ENCODE results near the gene G6PD.
"Not testable (repeated sequence)": the region's sequence is repeated elsewhere in the genome, so short reads cannot be mapped to it uniquely, and the experiment has no call there.

Gene G6PD

GRCh38 chrX:154545673-154546274 is 872 bp downstream of the G6PD start:
- no peak for DNase-seq (ENCODE audit: low read depth in 2 of 3, low spot score in 2 of 3)

DNA sequence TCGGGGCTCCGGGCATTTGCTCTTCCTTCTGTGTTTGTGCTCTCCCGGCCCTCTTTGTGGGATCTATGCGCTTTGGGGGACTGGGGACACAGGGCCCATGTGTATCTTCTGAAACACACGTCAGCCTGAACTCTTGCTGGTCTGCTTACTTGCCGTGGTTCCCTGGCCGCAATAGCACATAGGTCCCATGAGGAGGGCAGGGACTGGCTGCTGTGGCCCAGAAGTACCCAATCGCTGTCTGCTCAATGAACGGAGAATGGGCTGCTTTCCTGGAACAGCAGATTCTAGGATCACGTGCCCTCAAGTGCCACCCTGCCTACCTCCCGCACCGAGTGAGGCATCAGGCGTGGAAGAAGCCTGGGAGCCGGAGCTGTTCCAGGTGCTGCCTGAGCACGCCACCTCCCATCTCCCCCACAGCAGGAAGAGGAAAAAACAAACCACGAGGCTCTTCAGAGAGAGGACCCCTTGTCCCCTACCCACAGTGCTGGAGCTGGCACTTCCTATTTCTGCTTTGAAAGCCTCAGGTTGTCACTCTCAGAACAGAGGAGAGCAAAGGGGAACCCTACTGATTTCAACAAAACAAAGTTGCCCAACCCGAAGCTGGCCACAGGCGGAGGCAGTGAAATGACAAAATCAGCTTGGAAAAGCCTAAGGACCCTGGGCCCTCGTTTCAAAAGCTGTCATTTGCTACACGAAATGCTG is 3.8 kb downstream of the G6PD start:
- no peak for DNase-seq (ENCODE audit: low read depth in 2 of 3, low spot score in 2 of 3)

- peak in 1 of 3 experiments; percentile 24 for DNase-seq (ENCODE audit: low read depth in 2 of 3, low spot score in 2 of 3)
Measured at GRCh38 chrX:154541896-154542722, 4.5 kb downstream of the G6PD start.

DNA sequence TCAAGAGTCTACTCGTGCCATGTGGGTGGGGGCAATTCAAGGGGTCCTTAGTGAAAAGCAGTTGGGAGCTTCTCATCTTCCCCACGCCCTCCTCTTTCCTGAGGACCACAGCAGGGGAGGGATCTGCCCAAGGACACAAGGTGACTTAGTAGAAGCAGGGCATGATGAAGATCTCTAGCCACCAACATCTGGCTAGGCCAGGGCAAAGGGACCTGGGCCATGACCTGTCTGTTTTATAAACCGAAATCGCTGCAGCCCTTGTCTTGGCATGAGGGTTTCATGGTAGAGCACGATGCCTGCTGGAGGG is 5.1 kb downstream of the G6PD start:
- no peak for DNase-seq (ENCODE audit: low read depth in 2 of 3, low spot score in 2 of 3)

- no peak for DNase-seq (ENCODE audit: low read depth in 2 of 3, low spot score in 2 of 3)
Measured at GRCh38 chrX:154540897-154541535, 5.6 kb downstream of the G6PD start.

DNA sequence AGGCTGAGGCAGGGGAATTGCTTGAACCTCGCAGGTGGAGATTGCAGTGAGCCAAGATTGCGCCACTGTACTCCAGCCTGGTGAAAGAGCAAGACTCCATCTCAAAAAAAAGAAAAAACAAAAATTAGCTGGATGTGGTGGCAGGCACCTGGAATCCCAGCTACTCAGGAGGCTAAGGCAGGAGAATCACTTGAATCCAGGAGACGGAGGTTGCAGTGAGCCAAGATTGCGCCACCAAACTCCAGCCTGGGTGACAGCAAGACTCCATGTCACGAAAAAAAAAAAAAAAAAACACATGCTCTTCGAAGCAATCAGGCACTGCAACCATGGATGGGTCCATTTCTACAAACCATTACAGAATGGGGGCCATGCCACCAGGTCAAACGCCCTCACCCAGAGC is 6.3 kb downstream of the G6PD start:
- DNase-seq (ENCODE audit: low read depth in 2 of 3, low spot score in 2 of 3): not testable (repeated sequence)

GRCh38 chrX:154539077-154539476 is 7.6 kb downstream of the G6PD start:
- no peak for DNase-seq (ENCODE audit: low read depth in 2 of 3, low spot score in 2 of 3)

DNA sequence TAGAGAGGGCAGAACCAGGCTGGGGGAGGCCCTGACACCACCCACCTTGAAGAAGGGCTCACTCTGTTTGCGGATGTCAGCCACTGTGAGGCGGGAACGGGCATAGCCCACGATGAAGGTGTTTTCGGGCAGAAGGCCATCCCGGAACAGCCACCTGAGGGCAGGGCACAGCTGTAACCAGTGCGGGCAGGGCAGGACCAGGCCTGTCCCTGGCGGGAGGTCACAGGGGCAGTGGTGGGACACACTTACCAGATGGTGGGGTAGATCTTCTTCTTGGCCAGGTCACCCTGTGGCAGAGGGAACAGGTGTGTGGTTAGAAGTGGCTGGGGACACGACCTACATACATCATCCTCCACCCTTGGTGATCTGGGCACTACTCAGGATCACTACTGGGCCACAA is 10.8 kb downstream of the G6PD start:
- DNase-seq (ENCODE audit: low read depth in 2 of 3, low spot score in 2 of 3): no peak

DNA sequence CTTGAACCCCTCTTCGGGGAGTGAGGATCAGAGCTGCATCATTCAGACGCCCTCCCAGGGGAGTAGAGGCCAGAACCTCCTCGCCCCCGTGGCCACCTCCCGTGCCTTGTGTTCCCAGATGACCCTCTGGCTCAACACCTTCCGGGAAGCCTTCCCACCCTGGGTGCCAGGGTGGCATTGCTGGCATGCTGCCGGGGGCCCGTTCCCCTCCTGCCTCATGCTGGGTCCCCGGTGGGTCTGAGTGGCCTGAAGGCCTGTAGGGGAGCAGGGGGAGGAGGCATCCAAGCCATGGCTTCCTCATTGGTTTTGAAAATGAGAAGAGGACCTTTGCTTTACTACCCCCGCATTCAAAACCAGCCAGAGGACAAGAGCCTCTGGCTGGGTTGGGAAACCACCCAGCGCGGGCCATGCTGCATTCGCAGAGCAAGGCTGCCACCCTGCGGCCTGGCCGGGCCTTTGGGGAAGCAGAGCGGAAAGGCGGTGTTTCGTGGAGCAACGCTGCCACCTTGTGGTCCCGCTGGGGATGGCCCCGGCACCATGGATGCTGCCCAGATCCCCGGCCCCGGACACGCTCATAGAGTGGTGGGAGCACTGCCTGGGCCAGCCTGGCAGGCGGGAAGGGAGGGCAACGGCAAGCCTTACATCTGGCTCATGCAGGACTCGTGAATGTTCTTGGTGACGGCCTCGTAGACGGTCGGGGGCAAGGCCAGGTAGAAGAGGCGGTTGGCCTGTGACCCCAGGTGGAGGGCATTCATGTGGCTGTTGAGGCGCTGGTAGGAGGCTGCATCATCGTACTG is 11.9 kb downstream of the G6PD start:
- DNase-seq (ENCODE audit: low read depth in 2 of 3, low spot score in 2 of 3): peak; percentile 74 to 93 (median 78)

- no peak for DNase-seq (ENCODE audit: low read depth in 2 of 3, low spot score in 2 of 3)
Measured at GRCh38 chrX:154532690-154533089, 14.0 kb downstream of the G6PD start.

DNA sequence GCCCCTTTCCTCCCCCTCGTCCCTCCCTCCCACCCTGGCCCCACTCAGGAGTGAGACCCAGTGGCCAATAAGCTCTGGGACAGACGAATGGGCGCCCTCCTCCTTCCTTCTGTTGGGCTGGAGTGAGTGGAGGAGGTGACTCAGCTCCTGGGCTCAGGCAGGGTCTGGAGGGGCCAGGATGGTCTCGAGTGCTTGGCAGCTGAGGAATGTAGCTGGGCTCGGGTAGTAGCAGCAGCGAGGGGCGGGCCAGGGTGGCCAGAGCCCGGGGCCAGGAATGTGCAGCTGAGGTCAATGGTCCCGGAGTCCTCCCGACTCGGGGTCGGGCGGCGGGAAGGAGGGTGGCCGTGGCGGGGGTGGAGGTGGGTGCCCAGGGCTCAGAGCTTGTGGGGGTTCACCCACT is 15.0 kb downstream of the G6PD start:
- DNase-seq (ENCODE audit: low read depth in 2 of 3, low spot score in 2 of 3): no peak

- no peak for DNase-seq (ENCODE audit: low read depth in 2 of 3, low spot score in 2 of 3)
Measured at GRCh38 chrX:154530286-154530685, 16.4 kb downstream of the G6PD start.

DNA sequence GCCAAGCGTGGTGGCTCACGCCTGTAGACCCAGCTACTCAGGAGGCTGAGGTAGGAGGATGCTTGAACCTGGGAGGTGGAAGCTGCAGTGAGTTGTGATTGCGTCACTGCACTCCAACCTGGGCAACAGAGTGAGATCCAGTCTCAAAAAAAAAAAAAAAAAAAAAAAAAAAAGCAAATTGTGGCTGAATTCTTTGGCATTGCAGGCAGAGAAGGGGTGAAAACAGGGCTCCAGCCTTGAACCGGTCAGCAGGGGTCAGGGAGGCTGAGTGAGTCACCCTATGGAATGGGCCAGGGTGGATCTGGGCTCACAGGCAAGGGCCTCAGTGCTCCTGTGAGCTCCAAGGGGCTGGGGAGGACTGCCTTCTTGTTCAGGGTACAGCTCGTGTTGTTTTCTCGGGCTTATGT is 17.4 kb downstream of the G6PD start:
- DNase-seq (ENCODE audit: low read depth in 2 of 3, low spot score in 2 of 3): no peak

DNA sequence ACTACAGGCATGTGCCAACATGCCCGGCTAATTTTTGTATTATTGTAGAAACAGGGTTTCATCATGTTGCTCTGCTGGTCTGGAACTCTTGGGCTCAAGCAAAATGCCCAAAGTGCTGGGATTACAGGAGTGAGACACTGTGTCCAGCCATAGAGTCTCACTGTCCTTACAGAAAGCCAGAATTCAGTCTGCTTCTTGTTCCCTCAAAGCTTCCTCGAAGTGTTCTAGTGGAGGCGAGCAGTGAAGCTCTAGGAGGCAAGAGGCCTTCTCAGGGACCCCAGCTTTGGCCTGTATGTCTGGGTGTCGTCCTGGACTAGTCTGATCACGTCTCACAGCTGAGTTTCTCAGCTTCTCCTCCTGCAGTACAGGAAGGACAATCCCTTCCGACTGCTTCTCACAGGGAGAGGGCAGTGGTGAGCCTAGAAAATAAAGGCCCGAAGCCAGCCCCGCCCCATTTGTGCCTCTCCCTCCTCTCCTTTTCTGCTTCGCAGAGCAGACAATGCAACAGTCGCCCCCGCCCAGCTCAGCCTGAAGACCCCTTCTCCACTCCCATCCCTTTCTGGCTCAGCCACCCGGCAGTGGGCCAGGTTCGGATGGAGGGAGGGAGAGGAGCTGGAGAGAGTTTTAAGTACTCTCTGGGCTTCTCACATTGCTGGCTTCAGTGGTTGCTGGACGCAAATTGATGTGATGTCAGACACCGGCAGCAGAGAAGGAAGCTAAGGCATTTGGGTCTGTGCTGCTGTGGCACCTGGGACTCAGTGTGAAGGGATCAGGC is 19.6 kb downstream of the G6PD start:
- no peak for DNase-seq (ENCODE audit: low read depth in 2 of 3, low spot score in 2 of 3)

DNA sequence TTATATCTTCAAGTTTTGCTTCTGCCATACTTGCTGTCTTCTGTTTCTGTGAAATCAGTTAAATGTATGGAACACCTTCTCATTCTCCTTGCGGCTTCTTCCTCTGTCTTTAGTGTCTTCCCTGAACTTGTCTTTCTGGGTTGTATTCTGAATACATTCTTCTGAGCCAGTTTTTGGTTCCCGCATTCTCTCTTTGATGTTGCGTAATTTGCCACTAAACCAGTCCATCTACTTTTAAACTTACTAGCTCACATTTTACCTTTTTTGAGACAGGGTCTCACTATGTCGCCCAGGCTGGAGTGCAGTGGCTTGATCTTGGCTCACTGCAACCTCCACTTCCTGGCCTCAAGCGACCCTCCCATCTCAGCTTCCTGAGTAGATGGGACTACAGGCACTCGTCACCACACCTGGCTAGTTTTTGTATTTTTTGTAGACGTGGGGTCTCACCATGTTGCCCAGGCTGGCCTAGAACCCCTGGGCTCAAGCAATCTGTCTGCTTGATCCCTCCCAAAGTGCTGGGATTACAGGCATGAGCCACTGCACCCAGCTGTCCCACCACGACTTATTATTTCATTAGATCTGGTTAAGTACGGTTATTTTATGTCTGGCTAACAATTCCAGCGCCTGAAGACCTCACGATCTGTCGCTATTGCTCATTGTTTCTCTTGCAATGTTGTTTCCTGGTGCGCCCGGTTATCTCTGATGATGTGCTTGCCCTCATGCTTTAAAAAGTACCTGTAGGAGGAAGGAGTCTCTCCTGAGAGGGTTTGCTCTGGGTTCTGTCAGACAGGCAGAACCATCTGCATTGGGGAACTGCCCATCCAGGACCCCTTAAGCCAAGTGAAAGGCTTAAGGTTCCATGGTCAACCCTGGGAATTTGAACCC is 20.8 kb downstream of the G6PD start:
- DNase-seq (ENCODE audit: low read depth in 2 of 3, low spot score in 2 of 3): no peak

DNA sequence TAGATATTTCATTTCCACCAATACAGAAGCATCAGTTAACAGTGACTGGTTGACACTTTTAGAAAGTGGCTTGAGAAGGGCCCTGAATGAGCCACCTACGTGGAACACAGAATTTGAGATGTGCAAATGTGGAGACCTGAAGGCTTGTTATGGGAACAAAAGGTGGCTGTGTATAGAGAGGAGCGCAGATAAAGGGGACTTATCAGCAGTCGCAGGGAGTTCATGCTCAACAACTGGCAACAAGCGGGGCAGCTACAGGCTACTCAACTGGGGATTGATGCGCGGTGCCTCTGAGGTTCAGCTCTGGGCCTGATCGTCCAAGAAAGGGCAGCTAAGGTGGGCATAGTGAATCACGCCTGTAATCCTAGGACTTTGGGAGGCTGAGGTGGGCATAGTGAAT is 27.3 kb downstream of the G6PD start:
- no peak for DNase-seq (ENCODE audit: low read depth in 2 of 3, low spot score in 2 of 3)

- DNase-seq (ENCODE audit: low read depth in 2 of 3, low spot score in 2 of 3): no peak
Measured at GRCh38 chrX:154517101-154517781, 29.4 kb downstream of the G6PD start.

DNA sequence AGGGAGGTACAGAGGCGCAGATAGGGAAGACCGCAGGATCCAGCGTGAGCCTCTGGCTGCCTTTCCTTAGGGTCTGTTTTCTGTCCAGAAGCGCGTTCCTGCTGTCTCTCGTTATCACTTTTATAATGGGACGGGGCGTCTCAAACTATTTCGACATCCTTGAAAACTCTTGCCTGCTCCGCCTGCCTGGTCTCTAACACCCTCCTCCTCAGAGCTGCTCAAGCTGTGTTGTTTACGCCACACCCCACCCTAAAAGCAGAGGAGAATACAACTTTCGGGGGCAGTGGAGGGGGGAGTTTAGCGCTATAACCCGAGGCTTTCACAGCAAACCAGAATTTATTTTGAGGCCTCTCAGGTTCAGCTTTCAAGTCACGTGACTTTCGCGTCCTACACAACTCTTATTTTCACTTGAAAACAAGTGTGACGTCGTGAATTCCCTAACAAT is 30.0 kb downstream of the G6PD start:
- DNase-seq (ENCODE audit: low read depth in 2 of 3, low spot score in 2 of 3): no peak
